Keratinocyte (primary cell): Measurements from ENCODE around the gene SPSB4. TPM values are rescaled to one million over a fixed set of nuclear protein-coding genes. Genes with fewer than 3 reads are reported as not detected.

Source experiments
- DNase-seq: peaks from one replicate; pipeline ENCODE4 v3.0.0-alpha.2; 2011; ENCODE audit warnings: low read depth, missing footprints, low spot score
- FAIRE-seq: peaks from 2 replicates; lab custom pipeline; 2011; peaks lifted over from hg19 to GRCh38; lab: Jason Lieb, UNC
- H2AFZ ChIP-seq: 2 replicates; pipeline ENCODE4 v1.6.0; 2012; ENCODE audit warnings: low read length, control low read depth, inconsistent platforms; ENCODE audit not compliant: control insufficient read depth
- H3K27ac ChIP-seq: 2 replicates; pipeline ENCODE4 v1.5.1; 2011; ENCODE audit warnings: low read length; ENCODE audit not compliant: control insufficient read depth, insufficient read depth
- H3K27me3 ChIP-seq: 3 replicates; pipeline ENCODE4 v1.6.0; 2011; ENCODE audit warnings: low read length; ENCODE audit not compliant: control insufficient read depth, insufficient read depth; ENCODE audit errors: extremely low read depth
- H3K36me3 ChIP-seq, 2 experiments: 2 replicates in 1 of 2; 3 replicates in 1 of 2; pipeline ENCODE4 v1.5.1; 2011; ENCODE audit warnings: low read length in 2 of 2, mild to moderate bottlenecking in 1 of 2; ENCODE audit not compliant: control insufficient read depth in 2 of 2, insufficient read depth in 2 of 2; ENCODE audit errors: extremely low read depth in 1 of 2
- H3K4me1 ChIP-seq: 3 replicates; pipeline ENCODE4 v1.5.1; 2011; ENCODE audit warnings: low read length; ENCODE audit not compliant: control insufficient read depth, insufficient read depth; ENCODE audit errors: extremely low read depth
- H3K4me2 ChIP-seq: 3 replicates; pipeline ENCODE4 v1.6.0; 2011; ENCODE audit warnings: low read depth, low read length; ENCODE audit not compliant: control insufficient read depth, insufficient read depth; ENCODE audit errors: extremely low read depth
- H3K4me3 ChIP-seq, 3 experiments: fragments of 200-600 bp in 1 of 3; sonication (generic) in 1 of 3; 2 replicates in 2 of 3; 3 replicates in 1 of 3; pipeline ENCODE4 v1.5.1; 2011 to 2016; ENCODE audit warnings: low read length in 3 of 3, mild to moderate bottlenecking in 3 of 3, control low read depth in 2 of 3, inconsistent platforms in 1 of 3, low read depth in 1 of 3, mixed read lengths in 1 of 3, mixed run types in 1 of 3, moderate library complexity in 1 of 3; ENCODE audit not compliant: control insufficient read depth in 2 of 3, insufficient read depth in 2 of 3; ENCODE audit errors: extremely low read depth in 1 of 3
- H3K79me2 ChIP-seq: 2 replicates; pipeline ENCODE4 v1.6.0; 2012; ENCODE audit warnings: low read length; ENCODE audit not compliant: control insufficient read depth, insufficient read depth
- H3K9ac ChIP-seq: 3 replicates; pipeline ENCODE4 v1.6.0; 2011; ENCODE audit warnings: low read length; ENCODE audit not compliant: control insufficient read depth, insufficient read depth; ENCODE audit errors: extremely low read depth
- H3K9me1 ChIP-seq: 3 replicates; pipeline ENCODE4 v1.6.0; 2011; ENCODE audit warnings: low read length; ENCODE audit not compliant: control insufficient read depth, insufficient read depth; ENCODE audit errors: extremely low read depth
- H3K9me3 ChIP-seq: 2 replicates; pipeline ENCODE4 v1.5.1; 2012; ENCODE audit warnings: low read depth, low read length; ENCODE audit not compliant: control insufficient read depth
- H4K20me1 ChIP-seq: 3 replicates; pipeline ENCODE4 v1.6.0; 2011; ENCODE audit warnings: low read length; ENCODE audit not compliant: control insufficient read depth, insufficient read depth; ENCODE audit errors: extremely low read depth
- CTCF ChIP-seq, 3 experiments: IDR thresholded peaks in 1 of 3; conservative IDR thresholded peaks in 1 of 3; optimal IDR thresholded peaks in 1 of 3; 2 replicates in 2 of 3; 3 replicates in 1 of 3; pipeline versions ENCODE3 to v1.5.1; 2011; ENCODE audit warnings: low read length in 3 of 3, mild to moderate bottlenecking in 3 of 3, moderate library complexity in 2 of 3, control low read depth in 1 of 3, inconsistent platforms in 1 of 3; ENCODE audit not compliant: insufficient read depth in 2 of 3; ENCODE audit errors: extremely low read depth in 1 of 3
- EZH2 ChIP-seq: IDR thresholded peaks from one replicate; pipeline ENCODE4 v1.6.1; 2012; ENCODE audit warnings: inconsistent platforms, mild to moderate bottlenecking, low read length, moderate library complexity
- dilution Hi-C: fragments of 300-500 bp; cut with MboI; formaldehyde crosslinking; loops from one replicate; pipeline ENCODE4 v1.7.0; 2020; ENCODE audit warnings: low sequenced_read_pairs; ENCODE audit not compliant: extremely low pct_ligation_motif_present
- polyA plus RNA-seq, 5 experiments: library from polyadenylated mRNA; depleted of rRNA in 3 of 5; stranded (reverse) in 3 of 5; stranded (forward) in 1 of 5; unstranded in 1 of 5; fragments of >200 nt; gene quantifications; 1 replicate in 1 of 5; 2 replicates in 3 of 5; 3 replicates in 1 of 5; pipeline versions ENCODE4 v1.2.1 to v1.2.3, GENCODE V29; 2011 to 2012; ENCODE audit warnings: missing spikeins in 2 of 5, low read depth in 1 of 5, low replicate concordance in 1 of 5

Gene SPSB4
- polyA plus RNA-seq, 1 donor (not counting 4 experiments of a cell fraction or from before 2014, with no cell fraction given) = not detected

- no peaks in the 10 kb centered on the region for H3K9me1 ChIP-seq
- H3K36me3 ChIP-seq = no peaks in the 10 kb centered on the region
- H2AFZ ChIP-seq = no peak overlapping the region
- dilution Hi-C loops = no loop called here
- H4K20me1 ChIP-seq = no peaks in the 10 kb centered on the region
- no peak overlapping the region for H3K9ac ChIP-seq
- H3K4me2 ChIP-seq = no peak overlapping the region
- DNase-seq = no peak
- FAIRE-seq = no peak
- no peak overlapping the region for H3K4me3 ChIP-seq
- no peaks in the 10 kb centered on the region for H3K79me2 ChIP-seq
- no peak overlapping the region for H3K27ac ChIP-seq
- TF ChIP-seq EZH2 (no peak), CTCF (optimal IDR thresholded peaks at IDR 0.05 in 1 of 3, IDR thresholded peaks at IDR 0.05 in 1 of 3, conservative IDR thresholded peaks at IDR 0.05 in 1 of 3; ENCODE audit: extremely low read depth in 1 of 3, insufficient read depth in 2 of 3, low read length in 3 of 3) (no peak)
- no peaks in the 10 kb centered on the region for H3K4me1 ChIP-seq
- H3K27me3 ChIP-seq = no peaks in the 10 kb centered on the region
- no peaks in the 10 kb centered on the region for H3K9me3 ChIP-seq
Observed at GRCh38 chr3:141109751-141110150, 58.6 kb downstream of the SPSB4 start.

GRCh38 chr3:141110322-141110721 is 59.2 kb downstream of the SPSB4 start:
- Histone ChIP-seq H3K9me1 (no peaks in the 10 kb centered on the region), H3K4me2 (no peak overlapping the region), H3K9ac (no peak overlapping the region), H3K27ac (no peak overlapping the region), H3K79me2 (no peaks in the 10 kb centered on the region), H3K9me3 (no peaks in the 10 kb centered on the region), H3K4me3 (no peak overlapping the region), H2AFZ (no peak overlapping the region), H3K4me1 (no peaks in the 10 kb centered on the region), H3K27me3 (no peaks in the 10 kb centered on the region), H3K36me3 (no peaks in the 10 kb centered on the region), H4K20me1 (no peaks in the 10 kb centered on the region)
- dilution Hi-C loops = no loop called here
- FAIRE-seq (no peak), DNase-seq (no peak)
- TF ChIP-seq CTCF (optimal IDR thresholded peaks at IDR 0.05 in 1 of 3, IDR thresholded peaks at IDR 0.05 in 1 of 3, conservative IDR thresholded peaks at IDR 0.05 in 1 of 3; ENCODE audit: extremely low read depth in 1 of 3, insufficient read depth in 2 of 3, low read length in 3 of 3) (no peak), EZH2 (no peak)
